Astrocyte (in vitro differentiated cells and primary cell): Measurements from ENCODE around the gene MMRN2. TPM values are rescaled to one million over a fixed set of nuclear protein-coding genes. Genes with fewer than 3 reads are reported as not detected.

Source experiments
- DNase-seq: peaks from one replicate; pipeline ENCODE4 v3.0.0-alpha.2; 2010; ENCODE audit warnings: low read depth
- FAIRE-seq: peaks from 2 replicates; lab custom pipeline; 2011; peaks lifted over from hg19 to GRCh38; lab: Jason Lieb, UNC
- H2AFZ ChIP-seq: 2 replicates; pipeline ENCODE4 v1.6.0; 2012; ENCODE audit warnings: low read depth, low read length, inconsistent platforms
- H3K27ac ChIP-seq: 2 replicates; pipeline ENCODE4 v1.5.1; 2011; ENCODE audit warnings: low read depth, low read length, inconsistent platforms
- H3K27me3 ChIP-seq: 2 replicates; pipeline ENCODE4 v1.6.0; 2011; ENCODE audit warnings: low read length, inconsistent platforms; ENCODE audit not compliant: insufficient read depth
- H3K36me3 ChIP-seq: 2 replicates; pipeline ENCODE4 v1.5.1; 2011; ENCODE audit warnings: low read length, inconsistent platforms; ENCODE audit not compliant: insufficient read depth
- H3K4me1 ChIP-seq: 2 replicates; pipeline ENCODE4 v1.5.1; 2011; ENCODE audit warnings: low read length, inconsistent platforms; ENCODE audit not compliant: insufficient read depth
- H3K4me2 ChIP-seq: 2 replicates; pipeline ENCODE4 v1.6.0; 2012; ENCODE audit warnings: low read length, inconsistent platforms
- H3K4me3 ChIP-seq: 2 replicates; pipeline ENCODE4 v1.5.1; 2011; ENCODE audit warnings: low read depth, mild to moderate bottlenecking, low read length, inconsistent platforms; ENCODE audit not compliant: insufficient read depth
- H3K79me2 ChIP-seq: 2 replicates; pipeline ENCODE4 v1.6.0; 2012; ENCODE audit warnings: mild to moderate bottlenecking, low read length, inconsistent platforms; ENCODE audit not compliant: insufficient read depth
- H3K9ac ChIP-seq: 2 replicates; pipeline ENCODE4 v1.6.0; 2012; ENCODE audit warnings: mild to moderate bottlenecking, low read length, inconsistent platforms
- H3K9me3 ChIP-seq: 2 replicates; pipeline ENCODE4 v1.5.1; 2012; ENCODE audit warnings: low read depth, mild to moderate bottlenecking, low read length, inconsistent platforms; ENCODE audit not compliant: insufficient read depth
- H4K20me1 ChIP-seq: 2 replicates; pipeline ENCODE4 v1.6.0; 2012; ENCODE audit warnings: low read length, inconsistent platforms; ENCODE audit not compliant: insufficient read depth
- H3K27ac Mint-ChIP-seq: one replicate; pipeline ENCODE4 v1.8.0; 2021; ENCODE audit warnings: mild to moderate bottlenecking, mixed read lengths; ENCODE audit not compliant: unreplicated experiment
- H3K27me3 Mint-ChIP-seq: one replicate; pipeline ENCODE4 v1.8.0; 2021; ENCODE audit warnings: low read depth, mixed read lengths; ENCODE audit not compliant: unreplicated experiment
- H3K36me3 Mint-ChIP-seq: one replicate; pipeline ENCODE4 v1.8.0; 2021; ENCODE audit warnings: low read depth, mixed read lengths; ENCODE audit not compliant: unreplicated experiment
- H3K4me1 Mint-ChIP-seq: one replicate; pipeline ENCODE4 v1.8.0; 2021; ENCODE audit warnings: low read depth, mixed read lengths; ENCODE audit not compliant: unreplicated experiment
- H3K4me3 Mint-ChIP-seq: one replicate; pipeline ENCODE4 v1.8.0; 2021; ENCODE audit warnings: mild to moderate bottlenecking, moderate library complexity, mixed read lengths; ENCODE audit not compliant: unreplicated experiment
- H3K9me3 Mint-ChIP-seq: one replicate; pipeline ENCODE4 v1.8.0; 2021; ENCODE audit warnings: mild to moderate bottlenecking, mixed read lengths; ENCODE audit not compliant: unreplicated experiment
- CTCF ChIP-seq: IDR thresholded peaks from 2 replicates; pipeline ENCODE4 v1.5.1; 2011; ENCODE audit warnings: low read depth, mild to moderate bottlenecking, inconsistent platforms, low read length, moderate library complexity; ENCODE audit not compliant: insufficient read depth
- EZH2 ChIP-seq: IDR thresholded peaks from 2 replicates; pipeline ENCODE4 v1.6.1; 2012; ENCODE audit warnings: mild to moderate bottlenecking, low read length, inconsistent platforms; ENCODE audit not compliant: insufficient read depth
- total RNA-seq: library from RNA; stranded (reverse); gene quantifications from 2 replicates; pipeline ENCODE4 v1.2.1, GENCODE V29; 2021

MMRN2 gene
- total RNA-seq, 1 donor from 2014 or later = 0.27 TPM

GRCh38 chr10:86932674-86933073, 24.7 kb downstream of the MMRN2 start:
- Histone ChIP-seq H4K20me1 (no peaks in the 10 kb centered on the region), H3K4me1 (peaks cover 9% of the 10 kb centered on the region), H3K9me3 (no peaks in the 10 kb centered on the region), H3K79me2 (no peaks in the 10 kb centered on the region), H3K4me3 (no peak overlapping the region), H3K27ac (no peak overlapping the region), H3K27me3 (no peaks in the 10 kb centered on the region), H3K36me3 (peaks cover 3% of the 10 kb centered on the region), H3K4me2 (no peak overlapping the region), H2AFZ (no peak overlapping the region), H3K9ac (no peak overlapping the region)
- Mint-ChIP-seq H3K4me1 (peaks cover 13% of the 10 kb centered on the region), H3K9me3 (no peaks in the 10 kb centered on the region), H3K27ac (no peak overlapping the region), H3K4me3 (no peak overlapping the region), H3K36me3 (peaks cover 8% of the 10 kb centered on the region), H3K27me3 (no peaks in the 10 kb centered on the region)
- no peak for TF ChIP-seq EZH2
- no peak for TF ChIP-seq CTCF
- FAIRE-seq = no peak
- DNase-seq = no peak

GRCh38 chr10:86931872-86932271, 25.5 kb downstream of the MMRN2 start:
- Mint-ChIP-seq H3K9me3 (no peaks in the 10 kb centered on the region), H3K27me3 (no peaks in the 10 kb centered on the region), H3K4me1 (peaks cover 7% of the 10 kb centered on the region), H3K36me3 (peaks cover 8% of the 10 kb centered on the region), H3K27ac (no peak overlapping the region), H3K4me3 (no peak overlapping the region)
- no peak for DNase-seq
- Histone ChIP-seq H3K27me3 (no peaks in the 10 kb centered on the region), H3K4me2 (no peak overlapping the region), H2AFZ (no peak overlapping the region), H3K4me3 (no peak overlapping the region), H3K9me3 (no peaks in the 10 kb centered on the region), H4K20me1 (no peaks in the 10 kb centered on the region), H3K79me2 (no peaks in the 10 kb centered on the region), H3K36me3 (peaks cover 3% of the 10 kb centered on the region), H3K9ac (no peak overlapping the region), H3K27ac (no peak overlapping the region), H3K4me1 (peaks cover 2% of the 10 kb centered on the region)
- TF ChIP-seq EZH2 = no peak
- no peak for TF ChIP-seq CTCF
- peak; percentile 29 for FAIRE-seq

- no peak for TF ChIP-seq CTCF
- no peak for TF ChIP-seq EZH2
These were observed 27.7 kb downstream of the MMRN2 start for GRCh38 chr10:86929468-86930380.

More at GRCh38 chr10:86929468-86930380, 27.7 kb downstream of the MMRN2 start:
- Mint-ChIP-seq H3K4me3 (no peak overlapping the region), H3K27ac (no peak overlapping the region), H3K27me3 (no peaks in the 10 kb centered on the region), H3K36me3 (peaks cover 8% of the 10 kb centered on the region), H3K9me3 (no peaks in the 10 kb centered on the region), H3K4me1 (no peaks in the 10 kb centered on the region)
- Histone ChIP-seq H3K79me2 (no peaks in the 10 kb centered on the region), H3K27me3 (no peaks in the 10 kb centered on the region), H3K27ac (no peak overlapping the region), H3K4me3 (no peak overlapping the region), H3K4me1 (no peaks in the 10 kb centered on the region), H2AFZ (no peak overlapping the region), H3K9me3 (no peaks in the 10 kb centered on the region), H4K20me1 (no peaks in the 10 kb centered on the region), H3K9ac (no peak overlapping the region), H3K36me3 (peaks cover 3% of the 10 kb centered on the region), H3K4me2 (no peak overlapping the region)
- no peak for DNase-seq
- FAIRE-seq = no peak
